ENCODE data around the gene KCNJ11.

KCNJ11 gene

DNA sequence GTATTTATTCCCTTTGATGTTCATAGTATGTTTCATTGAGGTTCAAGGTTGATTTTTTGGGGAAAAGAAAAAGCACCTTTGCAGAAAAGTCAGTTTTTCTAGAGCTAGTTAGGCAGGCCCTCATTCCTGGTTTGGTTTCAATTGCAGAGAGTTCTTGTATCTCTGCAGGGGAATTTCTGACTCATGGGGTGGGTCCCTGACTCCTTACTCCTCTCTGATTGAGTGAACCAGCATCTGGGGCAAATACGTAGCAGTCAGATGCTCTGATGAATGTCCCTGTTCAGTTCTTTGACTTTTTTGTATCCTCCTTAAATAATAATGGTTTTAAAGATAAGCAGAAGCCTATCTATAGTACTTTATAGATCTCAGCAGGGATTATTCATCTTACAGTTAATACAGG lies 44.6 kb downstream of the KCNJ11 start (continued):
- TF ChIP-seq SNAI2 (CRISPR knock-in tag; IDR thresholded peaks at IDR 0.05) (no peak), CSDC2 (CRISPR knock-in tag; IDR thresholded peaks at IDR 0.05) (no peak), TOX (CRISPR knock-in tag; IDR thresholded peaks at IDR 0.05; ENCODE audit: borderline replicate concordance) (no peak), TCF4 (CRISPR knock-in tag; IDR thresholded peaks at IDR 0.05; ENCODE audit: borderline replicate concordance) (no peak)
- TF ChIP-seq, protein P1, sequence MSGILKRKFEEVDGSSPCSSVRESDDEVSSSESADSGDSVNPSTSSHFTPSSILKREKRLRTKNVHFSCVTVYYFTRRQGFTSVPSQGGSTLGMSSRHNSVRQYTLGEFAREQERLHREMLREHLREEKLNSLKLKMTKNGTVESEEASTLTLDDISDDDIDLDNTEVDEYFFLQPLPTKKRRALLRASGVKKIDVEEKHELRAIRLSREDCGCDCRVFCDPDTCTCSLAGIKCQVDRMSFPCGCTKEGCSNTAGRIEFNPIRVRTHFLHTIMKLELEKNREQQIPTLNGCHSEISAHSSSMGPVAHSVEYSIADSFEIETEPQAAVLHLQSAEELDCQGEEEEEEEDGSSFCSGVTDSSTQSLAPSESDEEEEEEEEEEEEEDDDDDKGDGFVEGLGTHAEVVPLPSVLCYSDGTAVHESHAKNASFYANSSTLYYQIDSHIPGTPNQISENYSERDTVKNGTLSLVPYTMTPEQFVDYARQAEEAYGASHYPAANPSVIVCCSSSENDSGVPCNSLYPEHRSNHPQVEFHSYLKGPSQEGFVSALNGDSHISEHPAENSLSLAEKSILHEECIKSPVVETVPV (CRISPR knock-in tag; IDR thresholded peaks at IDR 0.05): no peak

DNA sequence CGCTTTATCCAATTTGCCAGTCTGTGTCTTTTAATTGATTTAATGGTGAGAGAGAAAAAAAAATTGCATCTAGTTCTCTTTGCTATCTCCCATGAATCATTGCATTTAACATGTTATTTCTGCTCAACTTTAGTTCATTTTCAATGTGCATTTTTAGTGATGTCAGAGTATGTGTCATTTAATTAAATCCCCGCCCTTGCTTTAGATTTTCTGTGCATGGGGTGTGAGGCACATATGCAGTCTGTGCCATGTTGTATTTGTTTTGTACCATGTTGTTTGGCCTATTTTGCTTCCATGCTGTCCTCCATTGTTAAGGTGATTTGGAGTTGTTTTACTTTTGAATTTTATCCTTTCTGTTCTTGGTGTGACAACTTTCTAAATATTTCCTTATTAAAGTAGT lies 45.2 kb downstream of the KCNJ11 start:
- no peak for ATAC-seq
- TF ChIP-seq, protein P2, sequence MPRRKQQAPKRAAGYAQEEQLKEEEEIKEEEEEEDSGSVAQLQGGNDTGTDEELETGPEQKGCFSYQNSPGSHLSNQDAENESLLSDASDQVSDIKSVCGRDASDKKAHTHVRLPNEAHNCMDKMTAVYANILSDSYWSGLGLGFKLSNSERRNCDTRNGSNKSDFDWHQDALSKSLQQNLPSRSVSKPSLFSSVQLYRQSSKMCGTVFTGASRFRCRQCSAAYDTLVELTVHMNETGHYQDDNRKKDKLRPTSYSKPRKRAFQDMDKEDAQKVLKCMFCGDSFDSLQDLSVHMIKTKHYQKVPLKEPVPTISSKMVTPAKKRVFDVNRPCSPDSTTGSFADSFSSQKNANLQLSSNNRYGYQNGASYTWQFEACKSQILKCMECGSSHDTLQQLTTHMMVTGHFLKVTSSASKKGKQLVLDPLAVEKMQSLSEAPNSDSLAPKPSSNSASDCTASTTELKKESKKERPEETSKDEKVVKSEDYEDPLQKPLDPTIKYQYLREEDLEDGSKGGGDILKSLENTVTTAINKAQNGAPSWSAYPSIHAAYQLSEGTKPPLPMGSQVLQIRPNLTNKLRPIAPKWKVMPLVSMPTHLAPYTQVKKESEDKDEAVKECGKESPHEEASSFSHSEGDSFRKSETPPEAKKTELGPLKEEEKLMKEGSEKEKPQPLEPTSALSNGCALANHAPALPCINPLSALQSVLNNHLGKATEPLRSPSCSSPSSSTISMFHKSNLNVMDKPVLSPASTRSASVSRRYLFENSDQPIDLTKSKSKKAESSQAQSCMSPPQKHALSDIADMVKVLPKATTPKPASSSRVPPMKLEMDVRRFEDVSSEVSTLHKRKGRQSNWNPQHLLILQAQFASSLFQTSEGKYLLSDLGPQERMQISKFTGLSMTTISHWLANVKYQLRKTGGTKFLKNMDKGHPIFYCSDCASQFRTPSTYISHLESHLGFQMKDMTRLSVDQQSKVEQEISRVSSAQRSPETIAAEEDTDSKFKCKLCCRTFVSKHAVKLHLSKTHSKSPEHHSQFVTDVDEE (CRISPR knock-in tag; IDR thresholded peaks at IDR 0.05): no peak
- no peak for TF ChIP-seq ZNF70 (CRISPR knock-in tag; IDR thresholded peaks at IDR 0.05)
- no peak for TF ChIP-seq TCF4 (CRISPR knock-in tag; IDR thresholded peaks at IDR 0.05; ENCODE audit: borderline replicate concordance)
- TF ChIP-seq ISL1 (CRISPR knock-in tag; IDR thresholded peaks at IDR 0.05): no peak
- TF ChIP-seq TOX (CRISPR knock-in tag; IDR thresholded peaks at IDR 0.05; ENCODE audit: borderline replicate concordance): no peak
- TF ChIP-seq PPARA (CRISPR knock-in tag; IDR thresholded peaks at IDR 0.05; ENCODE audit: borderline replicate concordance): no peak
- TF ChIP-seq, protein P3, sequence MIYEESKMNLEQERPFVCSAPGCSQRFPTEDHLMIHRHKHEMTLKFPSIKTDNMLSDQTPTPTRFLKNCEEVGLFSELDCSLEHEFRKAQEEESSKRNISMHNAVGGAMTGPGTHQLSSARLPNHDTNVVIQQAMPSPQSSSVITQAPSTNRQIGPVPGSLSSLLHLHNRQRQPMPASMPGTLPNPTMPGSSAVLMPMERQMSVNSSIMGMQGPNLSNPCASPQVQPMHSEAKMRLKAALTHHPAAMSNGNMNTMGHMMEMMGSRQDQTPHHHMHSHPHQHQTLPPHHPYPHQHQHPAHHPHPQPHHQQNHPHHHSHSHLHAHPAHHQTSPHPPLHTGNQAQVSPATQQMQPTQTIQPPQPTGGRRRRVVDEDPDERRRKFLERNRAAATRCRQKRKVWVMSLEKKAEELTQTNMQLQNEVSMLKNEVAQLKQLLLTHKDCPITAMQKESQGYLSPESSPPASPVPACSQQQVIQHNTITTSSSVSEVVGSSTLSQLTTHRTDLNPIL (CRISPR knock-in tag; IDR thresholded peaks at IDR 0.05; ENCODE audit: low read depth): no peak
- TF ChIP-seq, protein P4, sequence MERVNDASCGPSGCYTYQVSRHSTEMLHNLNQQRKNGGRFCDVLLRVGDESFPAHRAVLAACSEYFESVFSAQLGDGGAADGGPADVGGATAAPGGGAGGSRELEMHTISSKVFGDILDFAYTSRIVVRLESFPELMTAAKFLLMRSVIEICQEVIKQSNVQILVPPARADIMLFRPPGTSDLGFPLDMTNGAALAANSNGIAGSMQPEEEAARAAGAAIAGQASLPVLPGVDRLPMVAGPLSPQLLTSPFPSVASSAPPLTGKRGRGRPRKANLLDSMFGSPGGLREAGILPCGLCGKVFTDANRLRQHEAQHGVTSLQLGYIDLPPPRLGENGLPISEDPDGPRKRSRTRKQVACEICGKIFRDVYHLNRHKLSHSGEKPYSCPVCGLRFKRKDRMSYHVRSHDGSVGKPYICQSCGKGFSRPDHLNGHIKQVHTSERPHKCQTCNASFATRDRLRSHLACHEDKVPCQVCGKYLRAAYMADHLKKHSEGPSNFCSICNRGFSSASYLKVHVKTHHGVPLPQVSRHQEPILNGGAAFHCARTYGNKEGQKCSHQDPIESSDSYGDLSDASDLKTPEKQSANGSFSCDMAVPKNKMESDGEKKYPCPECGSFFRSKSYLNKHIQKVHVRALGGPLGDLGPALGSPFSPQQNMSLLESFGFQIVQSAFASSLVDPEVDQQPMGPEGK (CRISPR knock-in tag; IDR thresholded peaks at IDR 0.05; ENCODE audit: borderline replicate concordance): no peak
- no peak for TF ChIP-seq RARB (CRISPR knock-in tag; IDR thresholded peaks at IDR 0.05)
- TF ChIP-seq, protein P1 (CRISPR knock-in tag; IDR thresholded peaks at IDR 0.05): no peak
- no peak for TF ChIP-seq BACH2 (CRISPR knock-in tag; IDR thresholded peaks at IDR 0.05; ENCODE audit: borderline replicate concordance)
- no peak for TF ChIP-seq SNAI2 (CRISPR knock-in tag; IDR thresholded peaks at IDR 0.05)
- no peak for TF ChIP-seq ZC3H10 (CRISPR knock-in tag; IDR thresholded peaks at IDR 0.05)
- no peak for TF ChIP-seq CSDC2 (CRISPR knock-in tag; IDR thresholded peaks at IDR 0.05)
- TF ChIP-seq ZNF8 (CRISPR knock-in tag; IDR thresholded peaks at IDR 0.05): no peak
- TF ChIP-seq ARNTL (CRISPR knock-in tag; IDR thresholded peaks at IDR 0.05; ENCODE audit: borderline replicate concordance, low read depth): no peak
- no peak for TF ChIP-seq ZNF565 (CRISPR knock-in tag; conservative IDR thresholded peaks at IDR 0.05; ENCODE audit: low read depth)
